Measurements from ENCODE around the gene ZBTB5. TPM values are rescaled to one million over a fixed set of nuclear protein-coding genes. Genes with fewer than 3 reads are reported as not detected.
"Not testable (repeated sequence)": the region's sequence is repeated elsewhere in the genome, so short reads cannot be mapped to it uniquely, and the experiment has no call there.

ZBTB5 gene
- total and polyA plus RNA-seq, 9 of the 15 experiments (the other 6 are each of a cell fraction or from before 2014, with no cell fraction given), result 2.3 to 43.2 (median 15.5) TPM

DNA sequence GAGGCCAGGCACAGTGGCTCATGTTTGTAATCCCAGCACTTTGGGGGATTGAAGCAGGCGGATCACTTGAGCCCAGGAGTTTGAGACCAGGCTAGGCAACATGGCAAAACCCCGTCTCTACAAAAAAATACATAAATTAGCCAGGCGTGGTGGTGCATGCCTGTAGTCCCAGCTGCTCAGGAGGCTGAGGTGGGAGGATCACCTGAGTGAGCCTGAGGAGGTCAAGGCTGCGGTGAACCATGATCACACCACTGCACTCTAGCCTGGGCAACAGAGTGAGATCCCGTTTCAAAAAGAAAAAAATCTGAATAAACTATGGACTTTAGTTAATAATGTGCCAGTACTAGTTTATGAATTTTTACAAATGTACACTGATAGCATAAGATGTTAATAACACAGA lies 44.8 kb upstream of the ZBTB5 start:
- H3K9me3 ChIP-seq (replicated peaks; ENCODE audit: control insufficient read depth, insufficient read depth, low read depth, low read length); DNase-seq (ENCODE audit: extremely low read depth in 1 of 4, low spot score in 3 of 4); in situ Hi-C loops (cut with MboI); BruUV-seq (replicated peaks); H3K79me2 ChIP-seq (ENCODE audit: control insufficient read depth, insufficient read depth, low read length); H3K4me1 ChIP-seq (replicated peaks in 1 of 2; ENCODE audit: control insufficient read depth in 2 of 2, insufficient read depth in 2 of 2, low read length in 2 of 2); H2AFZ ChIP-seq (ENCODE audit: low read depth, low read length); intact Hi-C loops (cut with micrococcal nuclease); H3K9ac ChIP-seq (ENCODE audit: insufficient read depth in 1 of 2, low read depth in 2 of 2, low read length in 2 of 2); ATAC-seq; H3K27me3 ChIP-seq (ENCODE audit: control insufficient read depth in 2 of 2, insufficient read depth in 2 of 2, low read length in 2 of 2); H3K4me3 ChIP-seq; H3K4me2 ChIP-seq (ENCODE audit: insufficient read depth, low read length); FAIRE-seq; H3K9me1 ChIP-seq (ENCODE audit: control insufficient read depth, insufficient read depth, low read length): not testable (repeated sequence)
- ChIA-PET POLR2A (interaction anchor here (1.2 to 3.0 kb wide), 4 partner anchors 11 to 24 kb away, joined by 3 to 12 read pairs (median 4); no protein-coding TSS in a partner anchor), CTCF (ENCODE audit: low intra/inter-chr PET ratio) (interaction anchor here (0.8 kb wide), 1 partner anchor 28 kb away, joined by 3 read pairs; no protein-coding TSS in a partner anchor)
- 74% methylated on average over 5 of the region's 5 CpGs for WGBS (ENCODE audit: insufficient coverage, low coverage, missing lambda C conversion rate)
- peaks cover 40% of the 10 kb centered on the region for H3K36me3 ChIP-seq (ENCODE audit: control insufficient read depth, insufficient read depth, low read length)
- peak overlapping the region; percentile 8; the same call in 1 of the 3 replicates for H3K27ac ChIP-seq (ENCODE audit: extremely low read depth, low read depth, low read length)
- peaks cover 11% of the 10 kb centered on the region; the same call in 1 of the 2 replicates for H4K20me1 ChIP-seq (replicated peaks; ENCODE audit: control insufficient read depth, insufficient read depth, low read length)
- TF ChIP-seq ZNF121 (CRISPR knock-in tag; conservative IDR thresholded peaks at IDR 0.05) (0 out of 2 replicates have a peak, but pooled peaks have one; percentile 40), POLR2B (IDR thresholded peaks at IDR 0.05; ENCODE audit: low read depth, partially characterized antibody) (peak; percentile 14), POLR2A (conservative IDR thresholded peaks at IDR 0.05) (0 out of 2 replicates have a peak, but pooled peaks have one; percentile 10)

DNA sequence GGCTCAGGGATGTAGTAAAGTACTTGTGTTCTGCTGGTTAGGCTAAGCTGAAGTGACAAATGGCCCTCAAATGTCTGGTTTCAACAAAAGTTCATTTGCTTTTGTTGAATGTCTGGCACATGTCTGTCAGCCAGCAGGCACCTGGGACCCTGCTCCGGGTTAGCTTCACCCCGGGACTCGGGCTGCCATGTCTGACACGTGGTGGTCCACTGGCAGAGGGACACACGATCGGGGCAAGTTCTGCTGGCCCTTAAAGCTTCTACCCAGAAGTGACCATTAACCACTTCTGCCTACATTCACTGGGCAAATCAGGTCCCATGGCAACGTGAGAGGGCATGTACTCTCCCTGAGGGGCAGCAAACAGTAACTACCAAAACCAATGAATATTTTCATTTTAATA lies 44.3 kb upstream of the ZBTB5 start:
- CTCF ChIA-PET (ENCODE audit: low intra/inter-chr PET ratio), result interaction anchor here (0.8 kb wide), 1 partner anchor 27 kb away, joined by 3 read pairs; no protein-coding TSS in a partner anchor
- in situ Hi-C loops (cut with MboI), result no loop called here

More for the DNA sequence above, 44.3 kb upstream of the ZBTB5 start:
- FAIRE-seq (no peak), ATAC-seq (no peak), DNase-seq (ENCODE audit: extremely low read depth in 1 of 4, low spot score in 3 of 4) (no peak)
- peaks cover 45% of the 10 kb centered on the region for H3K36me3 ChIP-seq (ENCODE audit: control insufficient read depth, insufficient read depth, low read length)
- H2AFZ ChIP-seq (ENCODE audit: low read depth, low read length), result no peak overlapping the region
- no peaks in the 10 kb centered on the region for H3K9me3 ChIP-seq (replicated peaks; ENCODE audit: control insufficient read depth, insufficient read depth, low read depth, low read length)
- H3K9ac ChIP-seq (ENCODE audit: insufficient read depth in 1 of 2, low read depth in 2 of 2, low read length in 2 of 2), result 0 out of 4 replicates have a peak overlapping the region, but pooled peaks of 1 of the 2 experiments have one; percentile 65
- no peak overlapping the region for H3K4me2 ChIP-seq (ENCODE audit: insufficient read depth, low read length)
- WGBS (ENCODE audit: insufficient coverage, low coverage, missing lambda C conversion rate), result 83% methylated on average over 7 of the region's 7 CpGs
- no peaks in the 10 kb centered on the region for H3K79me2 ChIP-seq (ENCODE audit: control insufficient read depth, insufficient read depth, low read length)
- intact Hi-C loops (cut with micrococcal nuclease), result no loop called here
- peaks cover 4 to 5% of the 10 kb centered on the region in 2 experiments; a peak in 2 of 5 replicates for H3K4me1 ChIP-seq (replicated peaks in 1 of 2; ENCODE audit: control insufficient read depth in 2 of 2, insufficient read depth in 2 of 2, low read length in 2 of 2)
- no peaks in the 10 kb centered on the region for H3K27me3 ChIP-seq (ENCODE audit: control insufficient read depth in 2 of 2, insufficient read depth in 2 of 2, low read length in 2 of 2)
- POLR2A ChIA-PET, result interaction anchor here (0.7 to 1.6 kb wide), 6 partner anchors 10 to 47 kb away, joined by 3 to 6 read pairs (median 4); no protein-coding TSS in a partner anchor
- no peak overlapping the region for H3K4me3 ChIP-seq
- peaks cover 3% of the 10 kb centered on the region for H3K9me1 ChIP-seq (ENCODE audit: control insufficient read depth, insufficient read depth, low read length)
- H4K20me1 ChIP-seq (replicated peaks; ENCODE audit: control insufficient read depth, insufficient read depth, low read length), result peaks cover 11% of the 10 kb centered on the region; the same call in 1 of the 2 replicates
- TF ChIP-seq SIX5 (IDR thresholded peaks at IDR 0.05; ENCODE audit: borderline replicate concordance in 1 of 2, insufficient read depth in 1 of 2, low read depth in 1 of 2, low read length in 2 of 2), result no peak
- TF ChIP-seq POLR2A (conservative IDR thresholded peaks at IDR 0.05), result 0 out of 2 replicates have a peak, but pooled peaks have one; percentile 2
- H3K27ac ChIP-seq (ENCODE audit: extremely low read depth, low read depth, low read length), result no peak overlapping the region
- BruUV-seq (replicated peaks), result no TSS peak

All from K562 (cell line).